Measurements from ENCODE around the gene ITPR3. TPM values are rescaled to one million over a fixed set of nuclear protein-coding genes. Genes with fewer than 3 reads are reported as not detected.

The ITPR3 gene
- total and polyA plus RNA-seq, 2 donors (not counting 3 experiments of a cell fraction or from before 2014, with no cell fraction given): 28.8 to 52.2 TPM

- FAIRE-seq: no peak
- POLR2A ChIA-PET: no interaction called here
Measured at GRCh38 chr6:33704215-33705066, 83.3 kb downstream of the ITPR3 start.

GRCh38 chr6:33705268-33705885 is 84.3 kb downstream of the ITPR3 start:
- no TSS peak for BruUV-seq (replicated peaks)
- peaks cover 4 to 5% of the 10 kb centered on the region in 2 experiments for H3K36me3 ChIP-seq (ENCODE audit: control insufficient read depth in 2 of 2, extremely low read depth in 1 of 2, insufficient read depth in 2 of 2, low read length in 2 of 2)
- ChIA-PET CTCF (interaction anchor here (1.3 to 1.4 kb wide), 2 partner anchors 8 to 115 kb away, joined by 5 to 6 read pairs; no protein-coding TSS in a partner anchor), POLR2A (no interaction called here)
- no peak overlapping the region for H3K27ac ChIP-seq (ENCODE audit: insufficient read depth, low read depth, low read length)
- H3K79me2 ChIP-seq (ENCODE audit: control insufficient read depth, insufficient read depth, low read length): peaks cover 16% of the 10 kb centered on the region
- H3K9me3 ChIP-seq (replicated peaks; ENCODE audit: control insufficient read depth, insufficient read depth, low read length): no peaks in the 10 kb centered on the region
- FAIRE-seq (no peak), DNase-seq (ENCODE audit: low read depth, low spot score) (no peak)
- peaks cover 7% of the 10 kb centered on the region for H3K4me1 ChIP-seq (ENCODE audit: control insufficient read depth, extremely low read depth, insufficient read depth, low read length)
- intact Hi-C loops (cut with micrococcal nuclease): no loop called here
- no peaks in the 10 kb centered on the region for H4K20me1 ChIP-seq (replicated peaks; ENCODE audit: control insufficient read depth, extremely low read depth, insufficient read depth, low read length)
- H3K4me3 ChIP-seq (replicated peaks in 1 of 3; ENCODE audit: insufficient read depth in 1 of 3, low read depth in 1 of 3, low read length in 3 of 3): no peak overlapping the region
- H2AFZ ChIP-seq (ENCODE audit: low read depth, low read length): no peak overlapping the region
- no peaks in the 10 kb centered on the region for H3K27me3 ChIP-seq (ENCODE audit: control insufficient read depth in 2 of 2, insufficient read depth in 2 of 2, low read length in 2 of 2)
- no peak overlapping the region for H3K4me2 ChIP-seq (ENCODE audit: insufficient read depth, low read length)
- dilution Hi-C loops (cut with MboI; ENCODE audit: extremely low pct_ligation_motif_present, low sequenced_read_pairs): no loop called here
- TF ChIP-seq FOS (IDR thresholded peaks at IDR 0.05; ENCODE audit: borderline replicate concordance, insufficient read depth, low read length) (no peak), EZH2 (IDR thresholded peaks at IDR 0.05; ENCODE audit: borderline replicate concordance, low read depth, low read length, severe bottlenecking) (no peak), MYC (IDR thresholded peaks at IDR 0.05; ENCODE audit: low read depth, low read length) (no peak), MAX (IDR thresholded peaks at IDR 0.05; ENCODE audit: insufficient read depth, insufficient read length) (no peak), POLR2A (IDR thresholded peaks at IDR 0.05; ENCODE audit: low read depth, low read length) (no peak), GATA2 (IDR thresholded peaks at IDR 0.05; ENCODE audit: insufficient read depth, insufficient read length, low read depth, low read length) (no peak), JUN (IDR thresholded peaks at IDR 0.05; ENCODE audit: borderline replicate concordance, insufficient read depth, insufficient read length, low read depth) (no peak), POLR2AphosphoS5 (IDR thresholded peaks at IDR 0.05; ENCODE audit: insufficient read depth, low read depth, low read length) (no peak), CTCF (IDR thresholded peaks at IDR 0.05; ENCODE audit: extremely low read depth in 1 of 2, insufficient read depth in 1 of 2, low read depth in 1 of 2, low read length in 2 of 2) (no peak)
- no peaks in the 10 kb centered on the region for H3K9me1 ChIP-seq (replicated peaks; ENCODE audit: control insufficient read depth, extremely low read depth, insufficient read depth, low read length)
- H3K9ac ChIP-seq (replicated peaks; ENCODE audit: extremely low read depth, insufficient read depth, low read length): no peak overlapping the region

More at GRCh38 chr6:33704215-33705066, 83.3 kb downstream of the ITPR3 start:
- CTCF ChIA-PET: interaction anchor here (1.3 to 2.4 kb wide), 3 partner anchors 7 to 115 kb away, joined by 5 to 8 read pairs (median 6); no protein-coding TSS in a partner anchor
- H2AFZ ChIP-seq (ENCODE audit: low read depth, low read length): no peak overlapping the region
- peaks cover 4% of the 10 kb centered on the region in 2 experiments for H3K36me3 ChIP-seq (ENCODE audit: control insufficient read depth in 2 of 2, extremely low read depth in 1 of 2, insufficient read depth in 2 of 2, low read length in 2 of 2)
- no peak overlapping the region for H3K27ac ChIP-seq (ENCODE audit: insufficient read depth, low read depth, low read length)
- no peaks in the 10 kb centered on the region for H4K20me1 ChIP-seq (replicated peaks; ENCODE audit: control insufficient read depth, extremely low read depth, insufficient read depth, low read length)
- no peak for TF ChIP-seq JUN (IDR thresholded peaks at IDR 0.05; ENCODE audit: borderline replicate concordance, insufficient read depth, insufficient read length, low read depth)
- TF ChIP-seq EZH2 (IDR thresholded peaks at IDR 0.05; ENCODE audit: borderline replicate concordance, low read depth, low read length, severe bottlenecking): no peak
- no peak for TF ChIP-seq FOS (IDR thresholded peaks at IDR 0.05; ENCODE audit: borderline replicate concordance, insufficient read depth, low read length)
- peak; percentile 22 for TF ChIP-seq POLR2AphosphoS5 (IDR thresholded peaks at IDR 0.05; ENCODE audit: insufficient read depth, low read depth, low read length)
- no TSS peak for BruUV-seq (replicated peaks)
- intact Hi-C loops (cut with micrococcal nuclease) (no loop called here), dilution Hi-C loops (cut with MboI; ENCODE audit: extremely low pct_ligation_motif_present, low sequenced_read_pairs) (no loop called here)
- H3K27me3 ChIP-seq (ENCODE audit: control insufficient read depth in 2 of 2, insufficient read depth in 2 of 2, low read length in 2 of 2): no peaks in the 10 kb centered on the region
- H3K4me3 ChIP-seq (replicated peaks in 1 of 3; ENCODE audit: insufficient read depth in 1 of 3, low read depth in 1 of 3, low read length in 3 of 3): no peak overlapping the region
- H3K4me1 ChIP-seq (ENCODE audit: control insufficient read depth, extremely low read depth, insufficient read depth, low read length): peaks cover 15% of the 10 kb centered on the region
- no peaks in the 10 kb centered on the region for H3K9me1 ChIP-seq (replicated peaks; ENCODE audit: control insufficient read depth, extremely low read depth, insufficient read depth, low read length)
- H3K9me3 ChIP-seq (replicated peaks; ENCODE audit: control insufficient read depth, insufficient read depth, low read length): no peaks in the 10 kb centered on the region
- H3K9ac ChIP-seq (replicated peaks; ENCODE audit: extremely low read depth, insufficient read depth, low read length): no peak overlapping the region
- peaks cover 8% of the 10 kb centered on the region for H3K79me2 ChIP-seq (ENCODE audit: control insufficient read depth, insufficient read depth, low read length)
- H3K4me2 ChIP-seq (ENCODE audit: insufficient read depth, low read length): no peak overlapping the region
- DNase-seq (ENCODE audit: low read depth, low spot score): no peak

All from endothelial cell of umbilical vein (primary cell).